T-cell (primary cell): ENCODE results near the gene RABEP2. TPM values are rescaled to one million over a fixed set of nuclear protein-coding genes. Genes with fewer than 3 reads are reported as not detected.
A peak's percentile ranks its signal among the peaks of the same experiment; 100 is the strongest.
"Not testable (repeated sequence)": the region's sequence is repeated elsewhere in the genome, so short reads cannot be mapped to it uniquely, and the experiment has no call there.

Source experiments
- ATAC-seq, 4 experiments: fragments of 200-7000 bp in 3 of 4; fragments of 150-1000 bp in 1 of 4; cut with Tn5 transposase; replicated peaks in 1 of 4; 1 replicate in 3 of 4; 2 replicates in 1 of 4; pipeline ENCODE4 v1.10.0; 2021; ENCODE audit warnings: moderate library complexity in 3 of 4, mild to moderate bottlenecking in 2 of 4, moderate number of reproducible peaks in 1 of 4
- CTCF ChIA-PET, 2 donors: fragments of 300-600 bp; sonication (Branson Sonifier 250); formaldehyde crosslinking; loops; one replicate each; lab custom pipeline; 2022; ENCODE audit warnings: antibody characterized with exemption in 2 of 2; lab: Charles Lee
- POLR2A ChIA-PET, 2 donors: fragments of 300-600 bp; sonication (Branson Sonifier 250); formaldehyde crosslinking; loops; one replicate each; lab custom pipeline; 2022; ENCODE audit warnings: antibody characterized with exemption in 2 of 2; lab: Charles Lee
- DNase-seq, 35 experiments: peaks; one replicate each; pipeline versions ENCODE4 v3.0.0 to v3.0.0-alpha.2; 2013 to 2023
- H3K27ac ChIP-seq: one replicate; pipeline ENCODE4 v1.5.1; 2013; ENCODE audit warnings: low read length
- H3K27me3 ChIP-seq, 2 experiments: replicated peaks in 1 of 2; 1 replicate in 1 of 2; 2 replicates in 1 of 2; pipeline versions ENCODE4 v1.6.1 to v1.7.0; 2013; ENCODE audit warnings: low read length in 1 of 2, mixed read lengths in 1 of 2; ENCODE audit not compliant: control insufficient read depth in 2 of 2, insufficient read depth in 2 of 2; ENCODE audit errors: extremely low read depth in 1 of 2
- H3K36me3 ChIP-seq, 2 donors: 1 replicate in 1 of 2; 2 replicates in 1 of 2; pipeline versions ENCODE4 v1.6.1 to v1.7.0; 2013; ENCODE audit warnings: low read length in 1 of 2; ENCODE audit not compliant: control insufficient read depth in 2 of 2, insufficient read depth in 1 of 2; ENCODE audit errors: extremely low read depth in 1 of 2
- H3K4me1 ChIP-seq, 2 experiments: 1 replicate in 1 of 2; 2 replicates in 1 of 2; pipeline versions ENCODE4 v1.6.1 to v1.7.0; 2013; ENCODE audit warnings: low read length in 2 of 2, mixed read lengths in 1 of 2; ENCODE audit not compliant: insufficient read depth in 2 of 2, control insufficient read depth in 1 of 2; ENCODE audit errors: extremely low read depth in 1 of 2
- H3K4me3 ChIP-seq, 2 donors: 1 replicate in 1 of 2; 2 replicates in 1 of 2; pipeline versions ENCODE4 v1.5.1 to v1.7.0; 2013; ENCODE audit warnings: mild to moderate bottlenecking in 2 of 2, low read length in 1 of 2, moderate library complexity in 1 of 2; ENCODE audit not compliant: control insufficient read depth in 1 of 2; ENCODE audit errors: extremely low read depth in 1 of 2
- H3K9me3 ChIP-seq: 2 replicates; pipeline ENCODE4 v1.7.0; 2013
- H3K27ac Mint-ChIP-seq, 2 donors: one replicate each; pipeline ENCODE4 v1.8.0; 2020 to 2021; ENCODE audit warnings: mild to moderate bottlenecking in 2 of 2, mixed read lengths in 2 of 2
- H3K27me3 Mint-ChIP-seq, 2 donors: one replicate each; pipeline ENCODE4 v1.8.0; 2021 to 2022; ENCODE audit warnings: mixed read lengths in 2 of 2
- H3K36me3 Mint-ChIP-seq: one replicate; pipeline ENCODE4 v1.8.0; 2021; ENCODE audit warnings: mixed read lengths
- H3K4me1 Mint-ChIP-seq, 3 donors: one replicate each; pipeline ENCODE4 v1.8.0; 2020 to 2022; ENCODE audit warnings: mixed read lengths in 3 of 3, mild to moderate bottlenecking in 1 of 3
- H3K4me3 Mint-ChIP-seq, 3 donors: one replicate each; pipeline ENCODE4 v1.8.0; 2020 to 2022; ENCODE audit warnings: mild to moderate bottlenecking in 3 of 3, mixed read lengths in 3 of 3, moderate library complexity in 3 of 3
- H3K9me3 Mint-ChIP-seq, 3 donors: one replicate each; pipeline ENCODE4 v1.8.0; 2020 to 2022; ENCODE audit warnings: mixed read lengths in 3 of 3
- WGBS: methylation state at CpG from one replicate; pipeline ENCODE4 v1.1.5; 2013; ENCODE audit warnings: missing lambda C conversion rate; ENCODE audit not compliant: insufficient coverage; 5-methylcytosine and 5-hydroxymethylcytosine counted together
- total RNA-seq, 35 experiments: library from RNA in 6 of 35; stranded (reverse) in 6 of 35; fragments of 120-200 nt in 1 of 35; gene quantifications; one replicate each; pipeline versions ENCODE4 v1.2.1 to v1.2.4 and lab custom pipeline; 2013 to 2026

Gene RABEP2
- total RNA-seq, 5 donors from 2014 or later (not counting 1 experiment from before 2014, with no cell fraction given): 26.9 to 35.5 (median 33.5) TPM

DNA sequence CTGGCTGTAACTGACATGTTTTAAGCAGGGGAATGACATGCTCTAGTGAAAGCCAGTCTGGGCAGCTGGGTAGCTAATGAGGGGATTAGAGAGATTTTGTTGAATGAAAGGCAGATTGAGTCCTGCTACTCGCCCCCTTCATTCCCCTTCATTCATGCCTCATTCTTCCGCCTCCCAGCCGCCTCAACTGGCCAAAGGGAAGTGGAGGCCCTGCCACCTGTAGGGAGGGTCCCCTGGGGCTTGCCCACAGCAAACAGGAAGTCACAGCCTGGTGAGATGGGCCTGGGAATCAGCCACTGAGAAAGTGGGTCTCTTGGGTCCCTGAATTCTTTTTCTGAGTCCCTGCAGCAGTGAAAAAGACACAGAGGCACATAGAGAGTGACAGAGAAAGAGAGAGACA is 5.6 kb upstream of the RABEP2 start:
- H3K4me1 ChIP-seq: peaks cover 8 to 18% of the 10 kb centered on the region in 2 experiments
- no peak for DNase-seq
- H3K27ac ChIP-seq: peak overlapping the region; percentile 55
- ATAC-seq: peak in 3 of 4 experiments; percentile 24 to 53 (median 34)
- Mint-ChIP-seq H3K36me3 (no peaks in the 10 kb centered on the region), H3K27me3 (no peaks in the 10 kb centered on the region), H3K27ac (peak overlapping the region; percentile 90 to 92), H3K4me3 (peak overlapping the region in 2 of 3 donors; percentile 11 to 35), H3K4me1 (peaks cover 16 to 30% (median 23%) of the 10 kb centered on the region in 3 donors), H3K9me3 (no peaks in the 10 kb centered on the region)
- peaks cover 0 to 2% of the 10 kb centered on the region in 2 donors for H3K36me3 ChIP-seq
- CTCF ChIA-PET: no interaction called here
- POLR2A ChIA-PET: no interaction called here
- 60% methylated on average over 1 of the region's 3 CpGs for WGBS
- H3K27me3 ChIP-seq: no peaks in the 10 kb centered on the region
- H3K4me3 ChIP-seq: no peak overlapping the region
- H3K9me3 ChIP-seq: no peaks in the 10 kb centered on the region

DNA sequence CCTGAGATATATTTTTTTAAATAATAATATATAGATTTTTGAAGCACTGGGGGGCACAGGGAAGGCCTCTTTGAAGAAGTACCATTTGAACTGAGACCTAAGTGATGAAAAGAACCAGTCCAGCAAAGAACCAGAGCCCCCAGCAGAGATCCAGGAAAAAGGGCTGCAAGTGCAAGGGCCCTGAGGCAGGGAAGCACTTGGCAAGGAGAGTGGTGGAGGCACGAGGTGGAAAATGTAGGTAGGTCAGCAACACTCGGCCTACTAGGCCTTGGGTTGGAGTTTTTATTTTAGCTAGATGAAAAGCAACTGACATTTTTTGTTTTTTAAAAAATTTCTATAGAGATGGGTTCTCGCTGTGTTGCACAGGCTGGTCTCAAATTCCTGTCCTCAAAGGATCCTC is 5.2 kb upstream of the RABEP2 start:
- H3K36me3 ChIP-seq: peaks cover 0 to 2% of the 10 kb centered on the region in 2 donors
- H3K4me3 ChIP-seq: no peak overlapping the region
- Mint-ChIP-seq H3K4me3 (peak overlapping the region in 1 of 3 donors; percentile 35), H3K4me1 (peaks cover 17 to 29% (median 21%) of the 10 kb centered on the region in 3 donors), H3K27ac (peak overlapping the region; percentile 90 to 92), H3K36me3 (no peaks in the 10 kb centered on the region), H3K27me3 (no peaks in the 10 kb centered on the region), H3K9me3 (no peaks in the 10 kb centered on the region)
- DNase-seq: no peak
- WGBS: 100% methylated on average over 1 of the region's 3 CpGs
- H3K27me3 ChIP-seq: no peaks in the 10 kb centered on the region
- no peak for ATAC-seq
- POLR2A ChIA-PET: no interaction called here
- no peak overlapping the region for H3K27ac ChIP-seq
- H3K9me3 ChIP-seq: no peaks in the 10 kb centered on the region
- peaks cover 8 to 18% of the 10 kb centered on the region in 2 experiments for H3K4me1 ChIP-seq
- CTCF ChIA-PET: interaction anchor here in 1 of 2 donors (0.6 kb wide), 1 partner anchor 60 kb away, joined by 5 read pairs; no protein-coding TSS in a partner anchor

DNA sequence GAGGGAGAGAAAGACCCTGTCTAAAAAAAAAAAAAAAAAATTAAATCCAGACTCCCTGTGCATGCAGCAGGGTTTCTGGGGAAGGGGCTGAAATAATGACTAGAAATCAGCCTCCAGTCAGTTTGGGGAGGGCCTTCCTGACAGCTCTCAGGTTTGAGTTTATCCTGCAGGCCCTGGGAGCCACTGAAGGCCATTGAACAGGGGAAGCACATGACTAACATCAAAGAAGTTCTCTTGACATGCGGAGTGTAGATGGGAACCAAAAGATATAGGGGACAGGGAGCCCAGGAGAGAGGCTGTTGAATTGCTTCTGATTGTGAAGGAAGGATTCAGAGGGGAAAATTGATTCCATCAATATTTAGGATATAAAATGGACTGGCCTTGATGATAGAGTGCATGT is 2.8 kb upstream of the RABEP2 start:
- WGBS: 100% methylated on average over 1 of the region's 1 CpG
- H3K27me3 Mint-ChIP-seq: no peaks in the 10 kb centered on the region
- no peaks in the 10 kb centered on the region for H3K27me3 ChIP-seq
- H3K36me3 Mint-ChIP-seq: no peaks in the 10 kb centered on the region
- CTCF ChIA-PET: no interaction called here
- POLR2A ChIA-PET: interaction anchor here in 1 of 2 donors (0.6 kb wide), 1 partner anchor 37 kb away, joined by 7 read pairs; no protein-coding TSS in a partner anchor
- H3K9me3 Mint-ChIP-seq: no peaks in the 10 kb centered on the region
- peaks cover 8 to 26% of the 10 kb centered on the region in 2 experiments for H3K4me1 ChIP-seq
- H3K27ac ChIP-seq: no peak overlapping the region
- H3K9me3 ChIP-seq: no peaks in the 10 kb centered on the region
- ATAC-seq (no peak), DNase-seq (no peak)
- H3K36me3 ChIP-seq: no peaks in the 10 kb centered on the region
- no peak overlapping the region for H3K4me3 ChIP-seq
- peaks cover 25 to 35% (median 32%) of the 10 kb centered on the region in 3 donors for H3K4me1 Mint-ChIP-seq
- no peak overlapping the region for H3K4me3 Mint-ChIP-seq
- H3K27ac Mint-ChIP-seq: no peak overlapping the region

DNA sequence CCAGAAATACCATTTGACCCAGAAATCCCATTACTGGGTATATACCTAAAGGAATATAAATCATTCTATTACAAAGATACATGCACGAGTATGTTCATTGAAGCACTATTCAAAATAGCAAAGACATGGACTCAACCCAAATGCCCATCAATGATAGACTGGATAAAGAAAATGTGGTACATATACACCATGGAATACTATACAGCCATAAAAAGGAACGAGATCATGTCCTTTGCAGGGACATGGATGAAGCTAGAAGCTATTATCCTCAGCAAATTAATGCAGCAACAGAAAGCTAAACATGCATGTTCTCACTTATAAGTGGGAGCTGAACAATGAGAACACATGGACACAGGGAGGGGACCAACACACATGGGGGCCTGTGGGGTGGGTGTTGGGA is 1.2 kb upstream of the RABEP2 start:
- not testable (repeated sequence) for H3K36me3 ChIP-seq, H3K27ac ChIP-seq, H3K9me3 ChIP-seq, H3K4me3 ChIP-seq, DNase-seq, H3K27me3 Mint-ChIP-seq, H3K36me3 Mint-ChIP-seq, ATAC-seq, H3K27me3 ChIP-seq, H3K9me3 Mint-ChIP-seq
- Mint-ChIP-seq H3K4me3 (peak overlapping the region; percentile 92 to 96 (median 94)), H3K4me1 (peaks cover 25 to 35% (median 26%) of the 10 kb centered on the region in 3 donors), H3K27ac (peak overlapping the region; percentile 98 to 99)
- POLR2A ChIA-PET: interaction anchor here (0.5 kb wide), 2 partner anchors 443 to 588 kb away, joined by 3 to 4 read pairs; no protein-coding TSS in a partner anchor
- CTCF ChIA-PET: interaction anchor here (0.6 to 1.2 kb wide), 4 partner anchors 10 to 385 kb away, joined by 3 to 7 read pairs (median 6); no protein-coding TSS in a partner anchor
- peaks cover 8 to 25% of the 10 kb centered on the region in 2 experiments for H3K4me1 ChIP-seq
- no CpG with 5 or more reads among the region's 2 CpGs for WGBS

DNA sequence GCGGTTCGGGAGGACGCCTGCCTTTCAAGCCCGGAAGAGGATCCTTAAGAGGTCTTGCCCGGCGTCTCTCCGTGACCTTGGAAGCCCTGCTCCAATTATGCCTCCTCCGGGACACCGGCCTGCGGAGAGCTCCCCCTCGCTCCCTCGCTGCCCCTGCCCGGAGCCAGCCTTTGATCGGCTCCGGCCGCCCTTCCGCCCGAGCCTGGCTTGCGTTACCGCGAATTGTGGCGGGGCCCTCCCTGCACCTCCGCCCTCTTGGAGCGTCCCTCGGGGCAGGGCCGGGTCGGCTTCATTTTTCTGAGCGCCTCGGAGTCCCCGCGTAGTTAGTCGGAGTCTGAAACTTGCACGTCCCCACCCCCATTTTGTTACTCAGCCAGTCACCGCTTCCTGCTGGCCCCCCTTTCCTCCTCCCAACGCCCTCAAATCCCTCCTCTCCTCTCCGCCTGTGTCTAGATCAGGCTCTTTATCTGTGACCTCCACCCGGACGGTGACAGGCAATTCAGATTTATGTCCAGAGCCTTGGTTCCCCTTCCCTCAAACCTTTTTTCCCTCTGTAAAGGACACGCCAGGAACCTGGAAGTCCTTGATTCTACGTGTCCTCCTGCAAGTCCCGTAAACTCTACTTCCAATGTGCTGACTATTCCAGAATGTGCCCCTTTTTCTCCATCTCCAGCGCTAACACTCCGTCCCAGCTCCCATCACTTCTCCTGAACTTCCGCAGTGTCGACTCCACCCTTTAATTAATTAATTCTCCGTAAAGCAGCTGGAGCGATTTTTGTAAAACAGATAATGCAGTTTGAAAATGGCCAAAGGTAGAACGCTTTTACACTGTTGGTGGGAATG is 569 bp upstream of the RABEP2 start:
- WGBS: under 1% methylated on average over 39 of the region's 48 CpGs
- Mint-ChIP-seq H3K4me3 (peak overlapping the region; percentile 92 to 96 (median 94)), H3K36me3 (peaks cover 4% of the 10 kb centered on the region), H3K9me3 (no peaks in the 10 kb centered on the region), H3K27me3 (no peaks in the 10 kb centered on the region), H3K4me1 (peaks cover 18 to 30% (median 20%) of the 10 kb centered on the region in 3 donors), H3K27ac (peak overlapping the region; percentile 98 to 99)
- Histone ChIP-seq H3K9me3 (no peaks in the 10 kb centered on the region), H3K27me3 (no peaks in the 10 kb centered on the region), H3K27ac (peak overlapping the region; percentile 91), H3K4me3 (peak overlapping the region; percentile 70 to 77), H3K4me1 (peaks cover 4 to 18% of the 10 kb centered on the region in 2 experiments), H3K36me3 (peaks cover 0 to 8% of the 10 kb centered on the region in 2 donors)
- CTCF ChIA-PET: interaction anchor here (0.6 to 1.2 kb wide), 2 partner anchors 19 to 385 kb away, joined by 7 read pairs; no protein-coding TSS in a partner anchor
- DNase-seq (peak in 34 of 35 experiments; percentile 70 to 89 (median 81)), ATAC-seq (peak; percentile 67 to 73 (median 70))
- POLR2A ChIA-PET: no interaction called here

DNA sequence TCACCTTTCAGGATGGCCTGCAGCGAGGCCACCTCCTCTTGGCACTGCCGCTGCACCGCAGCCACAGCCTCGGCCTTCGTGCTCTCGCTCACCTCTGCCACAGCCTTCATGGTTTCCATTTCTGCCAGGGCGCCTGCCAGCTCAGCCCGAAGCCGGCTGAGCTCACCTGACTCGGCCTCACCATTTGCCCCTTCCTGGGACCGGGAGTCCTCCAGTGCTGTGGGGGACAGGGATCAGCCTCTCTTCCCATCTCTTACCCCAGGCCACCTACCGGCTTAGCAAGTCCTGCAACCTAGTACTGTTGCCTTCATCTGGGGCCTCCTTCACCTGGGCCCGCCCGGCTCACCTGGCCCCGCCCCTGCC is 658 bp downstream of the RABEP2 start:
- 65% methylated on average over 15 of the region's 15 CpGs for WGBS
- DNase-seq (peak in 1 of 35 experiments; percentile 16), ATAC-seq (no peak)
- Mint-ChIP-seq H3K4me3 (peak overlapping the region; percentile 92 to 96 (median 94)), H3K36me3 (peaks cover 7% of the 10 kb centered on the region), H3K27me3 (no peaks in the 10 kb centered on the region), H3K9me3 (no peaks in the 10 kb centered on the region), H3K27ac (peak overlapping the region; percentile 88 to 98), H3K4me1 (peaks cover 14 to 25% (median 16%) of the 10 kb centered on the region in 3 donors)
- ChIA-PET CTCF (interaction anchor here in 1 of 2 donors (0.9 kb wide), 1 partner anchor 12 kb away, joined by 3 read pairs; no protein-coding TSS in a partner anchor), POLR2A (interaction anchor here in 1 of 2 donors (0.6 kb wide), 1 partner anchor 101 kb away, joined by 3 read pairs; no protein-coding TSS in a partner anchor)
- peaks cover 0 to 15% of the 10 kb centered on the region in 2 donors for H3K36me3 ChIP-seq
- H3K27me3 ChIP-seq: no peaks in the 10 kb centered on the region
- H3K4me3 ChIP-seq: peak overlapping the region in 1 of 2 donors; percentile 70
- peaks cover 2 to 12% of the 10 kb centered on the region in 2 experiments for H3K4me1 ChIP-seq
- H3K27ac ChIP-seq: peak overlapping the region; percentile 91
- no peaks in the 10 kb centered on the region for H3K9me3 ChIP-seq
